Activated CD4-positive, alpha-beta T cell treated with anti-CD3 and anti-CD28 coated beads for 1 hour (primary cell): ENCODE data around the gene WWTR1.

Experiments used
- DNase-seq: peaks from one replicate; pipeline ENCODE4 v3.0.0-alpha.2; 2020

WWTR1 gene

GRCh38 chr3:149654188-149654601 lies 3.6 kb downstream of the WWTR1 start:
- DNase-seq: no peak

GRCh38 chr3:149653564-149653963 lies 4.3 kb downstream of the WWTR1 start:
- DNase-seq: no peak

- no peak for DNase-seq
Measured at GRCh38 chr3:149653136-149653535, 4.7 kb downstream of the WWTR1 start.

- no peak for DNase-seq
Measured at GRCh38 chr3:149650828-149651227, 7.0 kb downstream of the WWTR1 start.

- no peak for DNase-seq
Measured at GRCh38 chr3:149648525-149648924, 9.3 kb downstream of the WWTR1 start.

- no peak for DNase-seq
Measured at GRCh38 chr3:149647812-149648211, 10.0 kb downstream of the WWTR1 start.

GRCh38 chr3:149647285-149647684 lies 10.5 kb downstream of the WWTR1 start:
- no peak for DNase-seq

- no peak for DNase-seq
Measured at GRCh38 chr3:149646181-149646766, 11.6 kb downstream of the WWTR1 start.

- no peak for DNase-seq
Measured at GRCh38 chr3:149643963-149644362, 13.9 kb downstream of the WWTR1 start.

GRCh38 chr3:149643482-149643798 lies 14.4 kb downstream of the WWTR1 start:
- no peak for DNase-seq

- DNase-seq: no peak
Measured at GRCh38 chr3:149640976-149641728, 16.7 kb downstream of the WWTR1 start.

GRCh38 chr3:149639093-149639486 lies 18.7 kb downstream of the WWTR1 start:
- DNase-seq: no peak

GRCh38 chr3:149638228-149639092 lies 19.4 kb downstream of the WWTR1 start:
- DNase-seq: no peak

GRCh38 chr3:149635396-149635795 lies 22.4 kb downstream of the WWTR1 start:
- no peak for DNase-seq

GRCh38 chr3:149634573-149634972 lies 23.3 kb downstream of the WWTR1 start:
- DNase-seq: no peak

GRCh38 chr3:149634072-149634471 lies 23.8 kb downstream of the WWTR1 start:
- no peak for DNase-seq

GRCh38 chr3:149632225-149632624 lies 25.6 kb downstream of the WWTR1 start:
- no peak for DNase-seq

GRCh38 chr3:149630806-149631205 lies 27.0 kb downstream of the WWTR1 start:
- no peak for DNase-seq

- DNase-seq: no peak
Measured at GRCh38 chr3:149628957-149629670, 28.7 kb downstream of the WWTR1 start.

GRCh38 chr3:149626671-149627070 lies 31.2 kb downstream of the WWTR1 start:
- DNase-seq: no peak

GRCh38 chr3:149625795-149626194 lies 32.0 kb downstream of the WWTR1 start:
- DNase-seq: no peak

GRCh38 chr3:149623824-149624223 lies 34.0 kb downstream of the WWTR1 start:
- no peak for DNase-seq
